AG08395 (cell line): ENCODE measurements around the gene MEF2D.

Experiments
- DNase-seq: peaks from one replicate; pipeline ENCODE4 v3.0.0; 2012; ENCODE audit warnings: mixed read lengths, low spot score

The MEF2D gene

DNA sequence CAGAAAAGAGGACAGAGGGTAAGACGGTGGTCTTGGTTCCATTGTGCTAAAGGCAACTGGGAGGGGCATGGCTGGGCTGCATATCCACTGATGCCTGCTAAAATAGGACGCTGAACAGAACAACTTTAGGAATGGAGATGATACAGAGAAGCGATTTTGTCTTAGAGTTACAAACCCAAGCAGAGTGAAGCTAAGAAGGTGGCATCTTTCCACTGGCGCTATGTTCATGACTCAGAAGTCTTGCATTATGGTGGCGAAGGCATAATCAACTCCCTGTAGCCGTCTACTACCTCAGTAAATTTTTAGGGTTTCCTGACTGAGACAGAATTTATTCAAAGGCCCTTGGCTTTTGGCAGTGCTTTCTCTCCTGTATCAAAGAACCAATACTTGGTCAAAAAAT is 57.3 kb downstream of the MEF2D start:
- DNase-seq = no peak

DNA sequence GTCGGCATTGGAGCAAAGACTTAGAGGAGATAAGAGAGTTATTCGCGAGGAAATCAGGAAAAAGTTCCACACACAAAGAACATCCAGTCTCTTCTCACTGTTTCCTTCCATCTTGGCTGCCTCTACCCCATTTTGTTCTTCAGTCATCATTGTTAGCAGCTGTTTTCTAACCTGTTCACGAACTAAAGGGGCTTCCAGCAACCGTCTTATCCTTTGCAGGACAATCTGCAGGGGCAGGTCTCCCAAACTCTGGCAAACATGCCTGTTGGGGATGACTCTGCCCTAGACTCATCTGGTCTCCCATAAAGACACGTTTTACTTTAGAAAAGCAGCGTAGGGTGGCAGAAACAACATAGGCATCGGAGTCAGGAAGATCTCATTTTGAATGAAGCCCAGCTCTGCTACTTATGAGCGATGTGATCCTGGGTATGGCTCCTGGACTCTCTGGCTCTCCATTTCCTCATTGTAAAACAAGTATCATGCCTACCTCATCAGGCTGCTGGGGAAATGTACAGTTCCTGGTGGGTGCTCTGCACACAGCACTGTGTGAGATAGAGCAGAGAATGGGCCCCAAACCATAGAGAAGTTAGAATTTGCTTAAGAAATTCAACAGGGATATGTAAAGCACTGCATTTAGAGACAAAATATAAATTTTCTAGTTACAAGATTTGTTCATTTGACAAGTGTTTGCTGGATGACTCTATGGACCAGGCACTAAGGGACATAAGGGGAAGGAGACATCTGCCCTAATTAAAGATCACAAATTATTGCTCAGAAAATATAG is 59.7 kb downstream of the MEF2D start:
- DNase-seq = no peak

- no peak for DNase-seq
Measured at GRCh38 chr1:156439777-156440183, 60.8 kb downstream of the MEF2D start.

- no peak for DNase-seq
Measured at GRCh38 chr1:156439036-156439776, 61.4 kb downstream of the MEF2D start.

DNA sequence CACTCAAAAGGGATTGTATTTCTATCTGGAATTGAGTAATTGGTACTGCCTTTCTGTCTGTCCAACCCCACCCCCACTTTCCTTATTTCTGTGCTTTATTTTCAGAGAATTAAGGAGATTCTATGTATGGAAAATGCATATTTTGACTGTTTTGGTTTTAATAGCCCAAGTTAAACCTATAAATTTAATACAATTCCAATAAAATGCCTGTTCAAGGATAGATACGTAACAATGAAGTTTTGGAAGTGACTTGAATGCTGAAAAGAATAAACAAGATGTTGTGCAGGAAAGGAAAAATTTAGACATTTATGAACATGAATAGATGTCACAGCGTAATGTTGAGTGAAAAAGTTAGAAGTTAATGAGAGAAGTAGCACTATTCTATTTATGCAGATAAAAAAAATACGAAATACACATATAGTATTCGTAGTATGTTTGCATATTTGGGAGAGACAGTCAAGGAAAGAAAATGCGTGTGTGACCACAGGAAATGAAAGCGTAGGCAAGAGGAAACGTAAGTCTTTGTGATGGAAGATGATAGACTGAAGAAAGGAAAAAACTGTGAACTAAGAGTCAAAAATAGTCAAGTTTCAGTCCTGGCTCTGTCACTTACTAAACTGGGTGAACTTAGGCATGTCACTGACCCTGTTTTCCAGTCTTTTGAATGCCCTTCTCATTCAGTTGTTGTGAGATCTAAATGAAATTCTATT is 62.1 kb downstream of the MEF2D start:
- no peak for DNase-seq

- no peak for DNase-seq
Measured at GRCh38 chr1:156437037-156437867, 63.3 kb downstream of the MEF2D start.

DNA sequence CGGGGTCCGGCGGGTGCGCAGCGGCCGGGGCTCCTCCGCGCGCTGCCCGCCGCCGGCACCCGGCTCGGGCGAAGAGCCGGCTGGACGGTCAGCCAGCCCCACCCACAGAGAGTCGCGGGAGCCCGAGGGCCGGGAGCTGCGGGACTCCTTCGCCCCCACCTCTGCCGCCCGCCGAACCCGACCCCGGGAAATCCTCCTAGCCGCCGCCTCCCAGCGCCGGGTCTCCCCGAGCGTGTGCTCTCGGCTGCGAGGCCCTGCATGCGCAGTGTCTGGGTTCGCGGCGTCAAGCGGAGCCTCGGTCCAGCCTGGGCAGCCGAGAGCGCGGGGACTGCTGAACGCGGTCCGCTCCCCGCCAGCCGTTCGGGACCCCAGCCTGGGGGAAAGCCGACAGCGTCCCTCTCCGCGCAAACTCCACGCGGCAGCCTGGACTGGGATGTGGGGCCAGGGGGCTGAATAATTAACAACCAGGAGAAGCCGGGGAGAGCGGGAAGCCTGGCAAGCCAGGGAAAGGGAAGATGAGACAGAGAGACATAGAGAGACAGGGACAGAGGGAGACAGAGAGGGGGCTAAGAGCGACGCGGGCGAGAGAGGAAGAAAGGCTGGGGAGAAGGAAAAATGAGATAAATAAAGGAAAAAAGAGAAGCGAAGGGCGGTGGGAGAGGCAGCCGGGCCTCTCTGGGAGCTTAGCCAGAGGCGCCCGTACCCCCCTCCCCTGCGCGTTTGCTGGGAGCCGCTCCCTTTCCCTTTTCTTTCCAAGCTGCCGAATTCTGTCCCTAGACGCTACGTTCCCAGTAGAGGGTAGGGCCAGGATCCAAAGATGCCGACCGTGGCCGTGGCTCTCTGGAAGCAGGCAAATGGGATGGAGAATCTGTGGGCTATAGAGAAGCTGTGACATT is 64.2 kb downstream of the MEF2D start:
- DNase-seq = no peak

DNA sequence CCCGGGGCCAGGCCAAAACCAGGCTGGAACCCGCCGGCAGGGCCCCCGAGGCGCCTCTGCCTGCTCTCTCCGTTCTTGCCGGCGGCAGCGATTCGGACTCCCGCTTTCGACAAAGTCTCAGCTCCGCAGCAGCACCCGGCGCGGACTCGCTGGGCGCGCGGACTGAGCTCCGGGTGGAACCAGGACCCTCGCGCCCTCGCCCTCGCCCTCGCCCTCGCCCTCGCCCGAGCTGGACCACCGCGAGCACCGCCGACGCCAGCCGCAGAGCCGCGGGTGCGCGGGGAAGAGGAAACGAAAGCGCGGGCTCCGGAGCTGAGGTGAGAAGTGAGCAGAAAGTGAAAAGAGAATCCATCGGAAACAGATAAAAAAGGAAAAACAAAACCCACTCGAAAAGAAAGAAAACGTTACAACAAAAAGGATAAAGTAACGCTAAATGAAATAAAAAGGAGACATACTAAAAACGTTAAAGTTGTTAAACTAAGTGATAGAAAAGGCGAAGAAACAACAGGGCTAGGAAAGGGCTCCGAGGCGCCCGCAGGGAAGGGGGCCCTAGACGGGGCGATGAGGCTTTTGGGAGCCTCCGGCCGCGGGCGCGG is 64.9 kb downstream of the MEF2D start:
- no peak for DNase-seq

DNA sequence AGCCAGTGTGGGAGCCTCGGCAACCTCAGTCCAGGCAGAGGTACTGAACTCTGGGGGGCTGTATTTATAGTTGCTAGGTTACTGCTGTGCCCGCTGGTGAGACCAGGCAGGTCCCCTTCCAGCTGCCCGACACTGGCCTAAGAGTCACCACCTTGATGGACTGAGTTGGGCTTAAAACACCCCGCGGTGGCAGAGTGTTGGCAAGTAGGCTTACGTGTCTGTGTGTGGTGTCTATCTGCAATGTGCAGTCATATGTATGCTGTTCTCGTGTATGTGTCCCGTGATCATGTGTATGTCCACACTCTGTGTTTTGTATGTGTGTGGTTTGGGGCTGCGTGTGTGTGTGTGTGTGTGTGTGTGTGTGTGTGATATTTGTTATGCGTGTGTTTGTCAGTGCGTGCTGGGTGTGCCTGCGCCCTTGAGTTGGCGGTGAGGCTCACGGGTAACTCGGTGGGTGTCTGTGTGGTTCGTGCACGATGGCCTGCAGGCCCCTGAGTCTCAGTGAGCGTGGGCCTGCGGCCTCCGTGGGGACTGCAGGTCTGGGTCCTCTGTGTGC is 65.5 kb downstream of the MEF2D start:
- DNase-seq = no peak

DNA sequence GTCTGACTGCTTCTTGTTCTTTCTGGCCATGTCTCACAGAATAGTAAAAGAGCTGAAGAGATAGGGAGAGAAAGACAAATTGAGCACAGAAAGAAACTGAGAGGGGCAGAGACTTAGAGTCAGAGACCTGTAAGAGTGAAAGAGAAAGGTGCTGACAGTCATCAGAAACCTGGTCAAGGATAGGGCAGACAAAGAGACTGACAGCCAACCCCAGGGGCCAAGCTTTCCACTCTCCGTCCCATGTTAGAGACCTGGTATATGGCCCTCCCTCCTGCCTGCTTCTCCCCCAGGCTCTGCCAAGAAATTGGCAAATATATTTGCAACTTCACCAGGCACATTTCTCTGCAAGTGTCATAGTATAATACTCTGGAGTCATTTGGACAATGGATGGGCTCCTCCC is 67.0 kb downstream of the MEF2D start:
- no peak for DNase-seq

GRCh38 chr1:156433032-156433431 is 67.5 kb downstream of the MEF2D start:
- no peak for DNase-seq

GRCh38 chr1:156432669-156433018 is 67.9 kb downstream of the MEF2D start:
- no peak for DNase-seq

DNA sequence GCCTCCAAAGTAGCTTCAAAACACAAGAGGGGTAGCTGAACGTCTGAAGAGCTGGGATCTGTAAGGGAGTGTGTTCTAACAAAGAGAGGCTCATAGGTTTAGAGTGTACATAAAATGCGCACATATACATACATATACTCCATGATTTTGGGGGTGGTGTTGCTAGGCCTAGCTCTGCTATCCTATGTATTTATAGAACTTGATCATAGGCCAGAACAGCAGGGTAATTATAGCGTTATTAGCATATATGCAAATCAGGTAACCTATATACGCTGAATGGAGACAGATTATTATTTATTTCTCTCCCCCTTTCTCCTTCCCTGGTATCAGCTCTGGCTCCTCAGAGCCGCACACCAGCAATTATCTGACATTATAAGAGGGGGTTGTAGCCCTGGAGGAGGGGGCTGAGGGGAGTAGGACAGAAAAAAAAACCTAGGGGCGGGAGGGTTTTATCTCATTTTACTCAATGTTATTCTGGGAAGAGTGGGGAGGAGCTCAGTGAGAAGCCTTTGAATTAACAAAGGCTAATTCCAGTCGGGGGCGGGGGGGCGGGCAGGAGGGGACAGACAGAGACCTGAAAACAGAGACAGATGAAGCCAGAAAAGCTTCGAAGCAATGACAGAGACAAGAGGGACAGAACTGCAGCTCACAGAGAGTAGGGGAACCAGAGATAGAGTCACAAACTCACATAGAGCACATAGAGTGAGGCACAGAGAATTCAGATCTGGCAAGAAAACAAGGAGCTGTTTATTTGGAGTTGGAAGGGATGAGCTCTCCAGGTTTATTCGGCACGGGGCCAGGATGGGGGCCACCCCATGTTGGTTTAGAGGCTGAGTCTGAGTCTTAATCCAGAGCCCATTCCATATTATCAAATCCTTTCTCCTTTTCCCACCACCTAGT is 68.6 kb downstream of the MEF2D start:
- no peak for DNase-seq

DNA sequence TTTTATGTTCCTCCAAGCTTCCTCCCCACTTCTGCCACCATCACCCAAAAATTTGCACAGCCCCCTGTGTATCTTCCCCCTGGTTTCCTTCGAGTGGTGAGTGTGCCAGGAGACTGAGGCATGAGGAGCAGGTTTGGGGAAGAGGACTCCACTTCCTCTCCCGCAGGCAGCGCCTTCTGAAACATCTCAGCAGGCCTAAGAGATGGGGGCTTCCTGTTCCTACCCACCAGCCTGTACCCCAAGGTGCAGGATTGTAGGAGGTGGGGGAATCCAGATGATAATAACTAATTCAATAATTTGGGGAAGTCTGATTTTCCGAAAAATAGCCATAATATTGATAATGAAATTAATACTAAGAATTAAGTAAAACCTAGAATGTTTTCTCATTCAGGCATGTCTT is 69.2 kb downstream of the MEF2D start:
- no peak for DNase-seq

GRCh38 chr1:156430866-156431265 is 69.7 kb downstream of the MEF2D start:
- no peak for DNase-seq

DNA sequence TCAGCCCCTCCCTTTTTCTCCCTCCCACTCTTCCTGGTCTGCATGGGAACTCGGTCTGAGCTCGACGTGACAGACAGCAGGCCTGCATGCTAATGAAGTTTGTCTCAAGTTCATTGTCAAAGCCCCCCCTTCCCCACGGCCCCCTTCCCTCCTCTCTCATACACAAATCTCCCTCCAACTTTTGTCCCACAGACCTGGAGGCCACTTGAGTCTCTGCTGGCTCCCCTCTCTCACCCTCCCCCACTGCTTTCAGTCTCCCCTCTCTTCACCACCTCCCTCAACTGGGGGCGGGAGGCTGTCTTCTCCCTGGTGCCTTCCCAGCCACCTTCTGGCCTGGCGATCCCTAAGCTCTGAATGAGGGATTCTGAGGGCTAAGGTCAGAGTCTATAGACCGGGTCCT is 70.3 kb downstream of the MEF2D start:
- DNase-seq = no peak

GRCh38 chr1:156429313-156430060 is 71.1 kb downstream of the MEF2D start:
- DNase-seq = no peak

GRCh38 chr1:156428746-156429288 is 71.8 kb downstream of the MEF2D start:
- no peak for DNase-seq
